CD8-positive, alpha-beta memory T cell (primary cell): Measurements from ENCODE around the gene INPP5E. TPM values are rescaled to one million over a fixed set of nuclear protein-coding genes. Genes with fewer than 3 reads are reported as not detected.
"Not testable (repeated sequence)": the region's sequence is repeated elsewhere in the genome, so short reads cannot be mapped to it uniquely, and the experiment has no call there.

Source experiments
- CTCF ChIA-PET: fragments of 350-600 bp; sonication (Branson Sonifier 250); formaldehyde crosslinking; loops from one replicate; lab custom pipeline; 2021; ENCODE audit warnings: antibody characterized with exemption; lab: Charles Lee
- POLR2A ChIA-PET: fragments of 350-600 bp; sonication (Branson Sonifier 250); formaldehyde crosslinking; loops from one replicate; lab custom pipeline; 2021; ENCODE audit warnings: antibody characterized with exemption; lab: Charles Lee
- DNase-seq, 5 donors: peaks; one replicate each; pipeline versions ENCODE4 v3.0.0 to v3.0.0-alpha.2; 2020 to 2022; ENCODE audit warnings: mixed read lengths in 1 of 5
- H3K27ac ChIP-seq: one replicate; pipeline ENCODE4 v1.7.0; 2013; ENCODE audit warnings: low read depth, mild to moderate bottlenecking, low read length, moderate library complexity
- H3K27me3 ChIP-seq: 2 replicates; pipeline ENCODE4 v1.7.0; 2013; ENCODE audit warnings: low read length, mild to moderate bottlenecking; ENCODE audit not compliant: insufficient read depth, poor library complexity, severe bottlenecking
- H3K36me3 ChIP-seq: 2 replicates; pipeline ENCODE4 v1.7.0; 2013; ENCODE audit warnings: mild to moderate bottlenecking, low read length, moderate library complexity; ENCODE audit not compliant: insufficient read depth
- H3K4me1 ChIP-seq: 2 replicates; pipeline ENCODE4 v1.7.0; 2013; ENCODE audit warnings: mild to moderate bottlenecking, low read length, moderate library complexity; ENCODE audit not compliant: insufficient read depth
- H3K4me3 ChIP-seq: 2 replicates; pipeline ENCODE4 v1.7.0; 2013; ENCODE audit warnings: mild to moderate bottlenecking, low read length
- H3K9me3 ChIP-seq: 2 replicates; pipeline ENCODE4 v1.7.0; 2013; ENCODE audit warnings: mild to moderate bottlenecking, low read length
- H3K27ac Mint-ChIP-seq, 8 donors: one replicate each; pipeline ENCODE4 v1.8.0; 2020 to 2021; ENCODE audit warnings: mixed read lengths in 8 of 8, mild to moderate bottlenecking in 6 of 8, inconsistent platforms in 3 of 8, moderate library complexity in 3 of 8
- H3K27me3 Mint-ChIP-seq, 2 donors: one replicate each; pipeline ENCODE4 v1.8.0; 2020 to 2021; ENCODE audit warnings: mixed read lengths in 2 of 2, mild to moderate bottlenecking in 1 of 2, moderate library complexity in 1 of 2
- H3K36me3 Mint-ChIP-seq, 3 donors: one replicate each; pipeline ENCODE4 v1.8.0; 2020 to 2021; ENCODE audit warnings: mixed read lengths in 3 of 3, inconsistent platforms in 1 of 3, mild to moderate bottlenecking in 1 of 3
- H3K4me1 Mint-ChIP-seq, 3 donors: one replicate each; pipeline ENCODE4 v1.8.0; 2020 to 2021; ENCODE audit warnings: mixed read lengths in 3 of 3, inconsistent platforms in 1 of 3, mild to moderate bottlenecking in 1 of 3
- H3K4me3 Mint-ChIP-seq, 7 donors: one replicate each; pipeline ENCODE4 v1.8.0; 2020 to 2021; ENCODE audit warnings: mixed read lengths in 7 of 7, mild to moderate bottlenecking in 6 of 7, moderate library complexity in 4 of 7, inconsistent platforms in 2 of 7
- H3K9me3 Mint-ChIP-seq, 5 donors: one replicate each; pipeline ENCODE4 v1.8.0; 2020 to 2022; ENCODE audit warnings: mixed read lengths in 5 of 5, mild to moderate bottlenecking in 3 of 5, moderate library complexity in 2 of 5, inconsistent platforms in 1 of 5
- polyA plus RNA-seq: library from polyadenylated mRNA; unstranded; fragments of 300-500 nt; fragmentation: Illumina TruSeq; gene quantifications from one replicate; pipeline ENCODE4 v1.2.3, GENCODE V29; 2021
- total RNA-seq, 2 experiments: library from RNA; stranded (reverse); gene quantifications; one replicate each; pipeline ENCODE4 v1.2.3, GENCODE V29; 2021

INPP5E gene
- total and polyA plus RNA-seq, 3 experiments from 2014 or later = 5.3 to 19.2 (median 18.0) TPM

GRCh38 chr9:136425367-136425766 lies 14.3 kb downstream of the INPP5E start:
- Mint-ChIP-seq H3K27ac (peak overlapping the region in 1 of 8 donors; percentile 60), H3K36me3 (peaks cover 0 to 72% (median 4%) of the 10 kb centered on the region in 3 donors)
- H3K36me3 ChIP-seq, H3K4me3 ChIP-seq, H3K27ac ChIP-seq, H3K27me3 Mint-ChIP-seq, H3K9me3 ChIP-seq, DNase-seq, H3K4me1 Mint-ChIP-seq, H3K4me1 ChIP-seq, H3K27me3 ChIP-seq, H3K9me3 Mint-ChIP-seq, POLR2A ChIA-PET, H3K4me3 Mint-ChIP-seq: not testable (repeated sequence)
- CTCF ChIA-PET = interaction anchor here (1.1 to 1.7 kb wide), 4 partner anchors 11 to 18 kb away, joined by 3 to 6 read pairs (median 4); no protein-coding TSS in a partner anchor

GRCh38 chr9:136424750-136425362 lies 14.8 kb downstream of the INPP5E start:
- H3K4me3 ChIP-seq = no peak overlapping the region
- H3K9me3 ChIP-seq = no peaks in the 10 kb centered on the region
- H3K27me3 ChIP-seq = no peaks in the 10 kb centered on the region
- Mint-ChIP-seq H3K4me3 (no peak overlapping the region), H3K27ac (no peak overlapping the region), H3K27me3 (no peaks in the 10 kb centered on the region), H3K4me1 (no peaks in the 10 kb centered on the region), H3K36me3 (peaks cover 0 to 67% (median 4%) of the 10 kb centered on the region in 3 donors), H3K9me3 (no peaks in the 10 kb centered on the region)
- H3K36me3 ChIP-seq = peaks cover 9% of the 10 kb centered on the region
- no peak overlapping the region for H3K27ac ChIP-seq
- no peaks in the 10 kb centered on the region for H3K4me1 ChIP-seq
- ChIA-PET CTCF (interaction anchor here (1.1 to 1.7 kb wide), 3 partner anchors 14 to 18 kb away, joined by 3 to 6 read pairs (median 4); no protein-coding TSS in a partner anchor), POLR2A (no interaction called here)
- DNase-seq = no peak

GRCh38 chr9:136423432-136424146 lies 16.1 kb downstream of the INPP5E start:
- Mint-ChIP-seq H3K27ac (peak overlapping the region in 1 of 8 donors; percentile 36), H3K27me3 (no peaks in the 10 kb centered on the region), H3K4me1 (no peaks in the 10 kb centered on the region), H3K36me3 (peaks cover 0 to 65% (median 7%) of the 10 kb centered on the region in 3 donors), H3K4me3 (no peak overlapping the region), H3K9me3 (no peaks in the 10 kb centered on the region)
- Histone ChIP-seq H3K4me1 (no peaks in the 10 kb centered on the region), H3K27me3 (no peaks in the 10 kb centered on the region), H3K36me3 (peaks cover 19% of the 10 kb centered on the region), H3K27ac (no peak overlapping the region), H3K9me3 (no peaks in the 10 kb centered on the region), H3K4me3 (no peak overlapping the region)
- ChIA-PET POLR2A (interaction anchor here (0.5 kb wide), 1 partner anchor 835 kb away, joined by 4 read pairs; no protein-coding TSS in a partner anchor), CTCF (no interaction called here)
- DNase-seq = no peak

GRCh38 chr9:136422876-136423275 lies 16.8 kb downstream of the INPP5E start:
- H3K27me3 ChIP-seq = no peaks in the 10 kb centered on the region
- no peaks in the 10 kb centered on the region for H3K4me1 ChIP-seq
- H3K9me3 ChIP-seq = no peaks in the 10 kb centered on the region
- peaks cover 0 to 70% (median 7%) of the 10 kb centered on the region in 3 donors for H3K36me3 Mint-ChIP-seq
- no peak overlapping the region for H3K4me3 ChIP-seq
- CTCF ChIA-PET = no interaction called here
- no peaks in the 10 kb centered on the region for H3K9me3 Mint-ChIP-seq
- H3K36me3 ChIP-seq = peaks cover 26% of the 10 kb centered on the region
- no peaks in the 10 kb centered on the region for H3K4me1 Mint-ChIP-seq
- no peak for DNase-seq
- no peak overlapping the region for H3K4me3 Mint-ChIP-seq
- no peak overlapping the region for H3K27ac ChIP-seq
- POLR2A ChIA-PET = interaction anchor here (0.5 kb wide), 1 partner anchor 836 kb away, joined by 4 read pairs; no protein-coding TSS in a partner anchor
- H3K27ac Mint-ChIP-seq = no peak overlapping the region
- H3K27me3 Mint-ChIP-seq = no peaks in the 10 kb centered on the region

GRCh38 chr9:136421791-136422190 lies 17.9 kb downstream of the INPP5E start:
- Mint-ChIP-seq H3K36me3 (peaks cover 0 to 77% (median 12%) of the 10 kb centered on the region in 3 donors), H3K27ac (no peak overlapping the region), H3K4me1 (no peaks in the 10 kb centered on the region), H3K27me3 (no peaks in the 10 kb centered on the region), H3K9me3 (no peaks in the 10 kb centered on the region), H3K4me3 (no peak overlapping the region)
- no peaks in the 10 kb centered on the region for H3K9me3 ChIP-seq
- H3K27me3 ChIP-seq = no peaks in the 10 kb centered on the region
- H3K4me1 ChIP-seq = no peaks in the 10 kb centered on the region
- no peak overlapping the region for H3K4me3 ChIP-seq
- peaks cover 31% of the 10 kb centered on the region for H3K36me3 ChIP-seq
- no peak for DNase-seq
- ChIA-PET POLR2A (no interaction called here), CTCF (no interaction called here)
- no peak overlapping the region for H3K27ac ChIP-seq

GRCh38 chr9:136419092-136419420 lies 20.6 kb downstream of the INPP5E start:
- Mint-ChIP-seq H3K4me3 (no peak overlapping the region), H3K27ac (peak overlapping the region in 1 of 8 donors; percentile 69), H3K4me1 (no peaks in the 10 kb centered on the region), H3K9me3 (no peaks in the 10 kb centered on the region), H3K36me3 (peaks cover 0 to 86% (median 12%) of the 10 kb centered on the region in 3 donors), H3K27me3 (no peaks in the 10 kb centered on the region)
- Histone ChIP-seq H3K9me3 (no peaks in the 10 kb centered on the region), H3K4me3 (no peak overlapping the region), H3K27me3 (no peaks in the 10 kb centered on the region), H3K4me1 (no peaks in the 10 kb centered on the region), H3K36me3 (peaks cover 53% of the 10 kb centered on the region), H3K27ac (no peak overlapping the region)
- POLR2A ChIA-PET = no interaction called here
- DNase-seq = no peak
- CTCF ChIA-PET = no interaction called here

GRCh38 chr9:136418182-136419091 lies 21.2 kb downstream of the INPP5E start:
- no peaks in the 10 kb centered on the region for H3K9me3 Mint-ChIP-seq

More at GRCh38 chr9:136418182-136419091, 21.2 kb downstream of the INPP5E start:
- no peak overlapping the region for H3K27ac Mint-ChIP-seq
- Histone ChIP-seq H3K9me3 (no peaks in the 10 kb centered on the region), H3K36me3 (peaks cover 59% of the 10 kb centered on the region), H3K4me1 (no peaks in the 10 kb centered on the region), H3K4me3 (no peak overlapping the region), H3K27ac (no peak overlapping the region), H3K27me3 (no peaks in the 10 kb centered on the region)
- POLR2A ChIA-PET = no interaction called here
- H3K27me3 Mint-ChIP-seq = no peaks in the 10 kb centered on the region
- H3K4me3 Mint-ChIP-seq = peak overlapping the region in 1 of 7 donors; percentile 37
- DNase-seq = no peak
- CTCF ChIA-PET = no interaction called here
- peaks cover 0 to 86% (median 14%) of the 10 kb centered on the region in 3 donors for H3K36me3 Mint-ChIP-seq
- H3K4me1 Mint-ChIP-seq = no peaks in the 10 kb centered on the region
